ENCODE results near the gene HTR2C. TPM values are rescaled to one million over a fixed set of nuclear protein-coding genes. Genes with fewer than 3 reads are reported as not detected.
A peak's percentile ranks its signal among the peaks of the same experiment; 100 is the strongest.

The HTR2C gene
- total and polyA plus RNA-seq, 11 donors = not detected

DNA sequence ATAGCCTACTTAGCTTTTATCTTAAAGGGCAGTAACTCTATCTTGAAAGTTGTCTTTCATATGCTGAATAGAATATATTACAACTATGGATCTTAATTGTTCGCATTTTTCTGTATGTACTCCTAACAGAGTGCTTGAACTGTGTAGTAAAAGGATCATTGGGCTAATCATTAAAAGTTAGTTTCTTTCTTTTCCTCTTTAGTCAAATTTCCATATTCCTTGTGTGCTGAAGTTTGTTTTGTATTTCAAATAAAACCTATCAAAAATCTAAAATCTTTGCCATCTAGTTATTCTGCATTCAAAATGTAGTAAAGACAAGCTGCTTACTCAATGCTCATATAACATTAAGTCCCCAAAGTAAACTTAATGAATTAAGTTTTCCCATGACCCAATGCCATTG is 182.7 kb downstream of the HTR2C start:
- no peak for TF ChIP-seq POLR2A (IDR thresholded peaks at IDR 0.05)
- TF ChIP-seq, protein P1, sequence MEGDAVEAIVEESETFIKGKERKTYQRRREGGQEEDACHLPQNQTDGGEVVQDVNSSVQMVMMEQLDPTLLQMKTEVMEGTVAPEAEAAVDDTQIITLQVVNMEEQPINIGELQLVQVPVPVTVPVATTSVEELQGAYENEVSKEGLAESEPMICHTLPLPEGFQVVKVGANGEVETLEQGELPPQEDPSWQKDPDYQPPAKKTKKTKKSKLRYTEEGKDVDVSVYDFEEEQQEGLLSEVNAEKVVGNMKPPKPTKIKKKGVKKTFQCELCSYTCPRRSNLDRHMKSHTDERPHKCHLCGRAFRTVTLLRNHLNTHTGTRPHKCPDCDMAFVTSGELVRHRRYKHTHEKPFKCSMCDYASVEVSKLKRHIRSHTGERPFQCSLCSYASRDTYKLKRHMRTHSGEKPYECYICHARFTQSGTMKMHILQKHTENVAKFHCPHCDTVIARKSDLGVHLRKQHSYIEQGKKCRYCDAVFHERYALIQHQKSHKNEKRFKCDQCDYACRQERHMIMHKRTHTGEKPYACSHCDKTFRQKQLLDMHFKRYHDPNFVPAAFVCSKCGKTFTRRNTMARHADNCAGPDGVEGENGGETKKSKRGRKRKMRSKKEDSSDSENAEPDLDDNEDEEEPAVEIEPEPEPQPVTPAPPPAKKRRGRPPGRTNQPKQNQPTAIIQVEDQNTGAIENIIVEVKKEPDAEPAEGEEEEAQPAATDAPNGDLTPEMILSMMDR (IDR thresholded peaks at IDR 0.05) = no peak
- no peak for DNase-seq
- ATAC-seq = no peak
- Histone ChIP-seq H3K9me3 (peaks cover 0 to 14% (median 0%) of the 10 kb centered on the region in 12 donors), H3K27ac (no peak overlapping the region), H3K4me1 (no peaks in the 10 kb centered on the region), H3K27me3 (no peaks in the 10 kb centered on the region), H3K36me3 (no peaks in the 10 kb centered on the region), H3K4me3 (no peak overlapping the region)
- WGBS, 4 donors = 52 to 85% (median 69%) methylated on average over 1 of the region's 1 CpG
- intact Hi-C loops (cut with DNase I) = no loop called here

DNA sequence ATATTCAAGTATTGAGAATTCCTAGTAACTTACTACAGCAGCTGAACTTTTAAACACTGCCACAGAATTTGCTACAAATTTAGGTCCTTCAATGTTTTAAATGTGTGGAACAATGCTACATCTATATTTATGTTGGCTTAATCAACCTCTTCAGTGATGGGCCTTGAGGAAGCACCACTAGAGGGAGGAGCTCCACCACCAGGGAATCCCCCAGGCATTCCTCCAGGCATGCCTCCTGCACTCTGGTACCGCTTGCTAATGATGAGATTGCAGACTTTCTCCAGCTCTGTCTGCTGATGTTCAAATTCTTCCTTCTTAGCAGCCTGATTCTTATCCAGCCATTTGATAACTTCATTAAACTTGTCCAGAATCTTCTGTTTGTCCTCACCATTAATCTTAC is 190.8 kb downstream of the HTR2C start:
- TF ChIP-seq POLR2A (IDR thresholded peaks at IDR 0.05) = no peak
- TF ChIP-seq, protein P1 (IDR thresholded peaks at IDR 0.05) = peak in 3 of 12 donors; percentile 10 to 16 (median 11)
- intact Hi-C loops (cut with DNase I) = loop anchor here in 1 of 10 donors (10.0 kb wide), 1 partner anchor 180 kb away; no protein-coding TSS in a partner anchor
- no peak for ATAC-seq
- Histone ChIP-seq H3K9me3 (peaks cover 0 to 10% (median 0%) of the 10 kb centered on the region in 12 donors), H3K27me3 (peaks cover 0 to 3% (median 0%) of the 10 kb centered on the region in 9 donors), H3K4me3 (no peak overlapping the region), H3K36me3 (no peaks in the 10 kb centered on the region), H3K27ac (no peak overlapping the region), H3K4me1 (no peaks in the 10 kb centered on the region)
- 26 to 43% (median 32%) methylated on average over 1 of the region's 1 CpG for WGBS, 4 donors
- no peak for DNase-seq

DNA sequence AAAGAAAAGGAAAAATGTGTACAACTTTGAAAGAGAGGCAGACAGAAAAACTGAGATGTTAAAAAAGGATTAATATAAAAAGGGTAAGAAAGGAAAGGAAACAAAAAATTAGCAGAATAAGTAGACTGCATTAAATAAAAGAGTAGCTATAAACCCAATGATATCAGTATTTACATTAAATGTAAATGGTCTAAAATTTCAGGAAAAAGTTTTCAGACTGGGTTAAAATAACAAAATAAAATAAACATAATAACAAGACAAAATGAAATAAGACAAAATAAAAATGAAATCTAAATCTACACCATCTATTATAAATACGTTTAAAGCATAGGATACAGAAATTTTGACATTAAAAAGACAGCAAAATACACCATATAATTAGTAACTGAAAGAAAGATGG is 199.0 kb downstream of the HTR2C start:
- intact Hi-C loops (cut with DNase I) = no loop called here
- 15 to 54% (median 25%) methylated on average over 1 of the region's 1 CpG for WGBS, 4 donors
- TF ChIP-seq, protein P1 (IDR thresholded peaks at IDR 0.05) = no peak
- TF ChIP-seq POLR2A (IDR thresholded peaks at IDR 0.05) = no peak

DNA sequence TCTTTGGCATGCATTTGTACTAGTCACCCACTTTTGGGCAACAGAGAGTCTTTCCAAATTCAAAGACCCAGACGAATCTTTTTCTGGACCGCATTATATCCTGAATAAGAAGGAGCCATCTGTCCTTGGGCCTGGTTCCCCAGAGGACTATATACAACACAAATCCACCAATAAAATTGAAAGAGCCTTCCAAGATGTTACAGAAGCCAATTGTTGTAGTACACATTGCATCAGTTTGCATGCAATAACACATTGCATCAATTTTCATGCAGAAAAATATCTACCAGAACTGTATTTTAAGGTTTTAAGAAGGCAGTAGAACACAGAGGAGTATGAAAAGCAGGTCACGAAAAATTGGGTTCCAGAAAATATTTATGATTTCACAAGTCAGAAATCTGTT is 203.2 kb downstream of the HTR2C start:
- ATAC-seq (no peak), DNase-seq (no peak)
- Histone ChIP-seq H3K9me3 (peaks cover 0 to 15% (median 4%) of the 10 kb centered on the region in 12 donors), H3K4me3 (no peak overlapping the region), H3K36me3 (no peaks in the 10 kb centered on the region), H3K27ac (no peak overlapping the region), H3K27me3 (no peaks in the 10 kb centered on the region), H3K4me1 (no peaks in the 10 kb centered on the region)
- TF ChIP-seq POLR2A (IDR thresholded peaks at IDR 0.05) = no peak
- TF ChIP-seq, protein P1 (IDR thresholded peaks at IDR 0.05) = no peak
- WGBS, 4 donors = 75 to 87% (median 77%) methylated on average over 3 of the region's 3 CpGs
- intact Hi-C loops (cut with DNase I) = no loop called here

More for the DNA sequence above, 199.0 kb downstream of the HTR2C start:
- H3K4me3 ChIP-seq = no peak overlapping the region
- no peaks in the 10 kb centered on the region for H3K4me1 ChIP-seq
- no peaks in the 10 kb centered on the region for H3K27me3 ChIP-seq
- DNase-seq = no peak
- no peaks in the 10 kb centered on the region for H3K36me3 ChIP-seq
- H3K9me3 ChIP-seq = peaks cover 0 to 16% (median 4%) of the 10 kb centered on the region in 12 donors
- ATAC-seq = no peak
- no peak overlapping the region for H3K27ac ChIP-seq

All from heart left ventricle (tissue), 16 donors.